SU-DHL-6 (cell line): Measurements from ENCODE around the gene FRA10AC1.
A peak's percentile ranks its signal among the peaks of the same experiment; 100 is the strongest.

Source experiments
- H2AFZ ChIP-seq: fragments of 200-600 bp; sonication (generic); 2 replicates; pipeline ENCODE4 v1.6.1; 2014; ENCODE audit warnings: low read depth, mild to moderate bottlenecking, moderate library complexity, mixed read lengths, antibody characterized with exemption, low read length; ENCODE audit not compliant: severe bottlenecking
- H3F3A ChIP-seq: fragments of 200-600 bp; shearing (Covaris generic); 2 replicates; pipeline ENCODE4 v1.6.0; 2016; ENCODE audit warnings: antibody characterized with exemption, mild to moderate bottlenecking; ENCODE audit not compliant: insufficient read depth
- H3K27ac ChIP-seq: fragments of 200-600 bp; sonication (generic); 2 replicates; pipeline ENCODE4 v1.5.1; 2016; ENCODE audit warnings: low read depth, mild to moderate bottlenecking, low read length, moderate library complexity, mixed read lengths
- H3K27me3 ChIP-seq: fragments of 200-600 bp; sonication (generic), shearing (Covaris generic); 2 replicates; pipeline ENCODE4 v1.6.0; 2014; ENCODE audit warnings: mild to moderate bottlenecking, low read length
- H3K36me3 ChIP-seq: fragments of 200-600 bp; sonication (generic); 2 replicates; pipeline ENCODE4 v1.6.1; 2014; ENCODE audit warnings: mild to moderate bottlenecking, low read length, mixed read lengths
- H3K4me2 ChIP-seq: fragments of 300-600, 200-600 bp; shearing (Covaris generic), sonication (generic); 2 replicates; pipeline ENCODE4 v1.6.0; 2014; ENCODE audit warnings: low read length, low read depth, mild to moderate bottlenecking; ENCODE audit not compliant: poor library complexity, severe bottlenecking
- H3K4me3 ChIP-seq: fragments of 200-600 bp; sonication (generic); 2 replicates; pipeline ENCODE4 v1.5.1; 2014; ENCODE audit warnings: antibody characterized with exemption, low read length, mild to moderate bottlenecking, mixed read lengths; ENCODE audit not compliant: insufficient read depth, poor library complexity, severe bottlenecking
- H3K79me2 ChIP-seq: fragments of 200-600 bp; sonication (generic); 2 replicates; pipeline ENCODE4 v1.6.1; 2014; ENCODE audit warnings: mild to moderate bottlenecking, low read length, moderate library complexity; ENCODE audit not compliant: insufficient read depth
- H3K9ac ChIP-seq: fragments of 200-600 bp; sonication (generic); 2 replicates; pipeline ENCODE4 v1.7.0; 2014; ENCODE audit warnings: mild to moderate bottlenecking, low read length
- H3K9me2 ChIP-seq: fragments of 200-600 bp; sonication (generic); replicated peaks from 2 replicates; pipeline ENCODE4 v1.6.1; 2014; ENCODE audit warnings: low read length; ENCODE audit not compliant: insufficient read depth
- H3K9me3 ChIP-seq: fragments of 200-600 bp; sonication (generic); 2 replicates; pipeline ENCODE4 v1.6.1; 2014; ENCODE audit warnings: low read length, mixed read lengths; ENCODE audit not compliant: insufficient read depth
- H4K20me1 ChIP-seq: fragments of 200-600 bp; sonication (generic); 2 replicates; pipeline ENCODE4 v1.6.1; 2014; ENCODE audit warnings: low read depth, mild to moderate bottlenecking, antibody characterized with exemption, low read length, moderate library complexity, mixed read lengths
- EZH2phosphoT487 ChIP-seq: fragments of 200-600 bp; sonication (generic), shearing (Covaris generic); conservative IDR thresholded peaks from 2 replicates; pipeline ENCODE4 v1.6.1; 2018; ENCODE audit warnings: mild to moderate bottlenecking, antibody characterized with exemption, low read length, moderate library complexity, mixed read lengths
- TF ChIP-seq, protein P1 (sequence below): fragments of 200-600 bp; sonication (generic); IDR thresholded peaks from one replicate; pipeline ENCODE4 v1.5.1; 2017; ENCODE audit warnings: antibody characterized with exemption, mild to moderate bottlenecking, low read length, moderate library complexity; ENCODE audit not compliant: insufficient read depth, poor library complexity, severe bottlenecking

FRA10AC1 gene

DNA sequence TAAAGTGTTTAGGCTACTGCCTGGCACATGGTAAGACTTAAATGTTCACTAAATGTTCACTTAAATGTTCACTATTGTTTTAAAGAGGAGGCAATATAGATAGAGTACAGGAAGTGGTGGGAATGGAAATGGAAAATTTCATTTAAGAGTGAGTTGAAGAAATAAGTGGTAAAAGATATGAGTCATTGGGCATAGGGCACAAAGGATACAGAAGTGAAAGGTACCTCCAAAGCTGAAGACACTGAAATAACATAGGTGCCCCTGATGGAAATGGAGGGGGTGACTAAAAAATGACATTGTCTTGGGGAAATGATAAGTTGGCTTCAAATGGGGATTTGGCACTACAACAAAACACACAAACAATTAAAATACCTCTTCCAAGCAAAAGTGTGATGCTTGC lies 5.2 kb upstream of the FRA10AC1 start:
- Histone ChIP-seq H3K27me3 (no peaks in the 10 kb centered on the region), H3K9ac (no peak overlapping the region), H3K79me2 (no peaks in the 10 kb centered on the region), H3K27ac (no peak overlapping the region), H3K36me3 (no peaks in the 10 kb centered on the region), H4K20me1 (no peaks in the 10 kb centered on the region), H3K4me3 (no peak overlapping the region), H3K9me3 (no peaks in the 10 kb centered on the region), H3K9me2 (no peaks in the 10 kb centered on the region), H3K4me2 (no peak overlapping the region), H3F3A (no peaks in the 10 kb centered on the region), H2AFZ (no peak overlapping the region)
- TF ChIP-seq, protein P1, sequence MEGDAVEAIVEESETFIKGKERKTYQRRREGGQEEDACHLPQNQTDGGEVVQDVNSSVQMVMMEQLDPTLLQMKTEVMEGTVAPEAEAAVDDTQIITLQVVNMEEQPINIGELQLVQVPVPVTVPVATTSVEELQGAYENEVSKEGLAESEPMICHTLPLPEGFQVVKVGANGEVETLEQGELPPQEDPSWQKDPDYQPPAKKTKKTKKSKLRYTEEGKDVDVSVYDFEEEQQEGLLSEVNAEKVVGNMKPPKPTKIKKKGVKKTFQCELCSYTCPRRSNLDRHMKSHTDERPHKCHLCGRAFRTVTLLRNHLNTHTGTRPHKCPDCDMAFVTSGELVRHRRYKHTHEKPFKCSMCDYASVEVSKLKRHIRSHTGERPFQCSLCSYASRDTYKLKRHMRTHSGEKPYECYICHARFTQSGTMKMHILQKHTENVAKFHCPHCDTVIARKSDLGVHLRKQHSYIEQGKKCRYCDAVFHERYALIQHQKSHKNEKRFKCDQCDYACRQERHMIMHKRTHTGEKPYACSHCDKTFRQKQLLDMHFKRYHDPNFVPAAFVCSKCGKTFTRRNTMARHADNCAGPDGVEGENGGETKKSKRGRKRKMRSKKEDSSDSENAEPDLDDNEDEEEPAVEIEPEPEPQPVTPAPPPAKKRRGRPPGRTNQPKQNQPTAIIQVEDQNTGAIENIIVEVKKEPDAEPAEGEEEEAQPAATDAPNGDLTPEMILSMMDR = no peak
- TF ChIP-seq EZH2phosphoT487 = no peak

DNA sequence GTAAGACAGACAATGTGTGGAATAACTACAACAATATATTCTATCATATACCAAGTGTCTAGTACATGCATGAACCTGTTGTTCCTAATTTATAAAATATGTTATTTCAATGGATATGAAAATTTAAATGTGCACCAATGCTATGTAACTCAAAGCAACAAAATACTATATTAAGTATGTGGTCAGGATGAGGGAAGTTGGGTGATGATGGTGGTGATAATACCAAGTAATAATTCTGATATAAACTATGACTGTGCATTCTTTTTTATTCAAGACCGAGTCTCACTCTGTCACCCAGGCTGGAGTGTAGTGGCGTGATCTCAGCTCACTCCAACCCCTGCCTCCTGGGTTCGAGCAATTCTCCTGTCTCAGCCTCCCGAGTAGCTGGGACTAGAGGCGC lies 2.1 kb upstream of the FRA10AC1 start:
- TF ChIP-seq, protein P1 = no peak
- Histone ChIP-seq H3K9me3 (no peaks in the 10 kb centered on the region), H3K27me3 (no peaks in the 10 kb centered on the region), H3K9ac (no peak overlapping the region), H2AFZ (peak overlapping the region; percentile 99), H3K9me2 (no peaks in the 10 kb centered on the region), H3K4me2 (no peak overlapping the region), H3F3A (peaks cover 9% of the 10 kb centered on the region; the same call in 1 of the 2 replicates), H3K36me3 (peaks cover 5% of the 10 kb centered on the region; the same call in 1 of the 2 replicates), H3K4me3 (no peak overlapping the region), H4K20me1 (no peaks in the 10 kb centered on the region), H3K27ac (no peak overlapping the region), H3K79me2 (peaks cover 5% of the 10 kb centered on the region; the same call in 1 of the 2 replicates)

DNA sequence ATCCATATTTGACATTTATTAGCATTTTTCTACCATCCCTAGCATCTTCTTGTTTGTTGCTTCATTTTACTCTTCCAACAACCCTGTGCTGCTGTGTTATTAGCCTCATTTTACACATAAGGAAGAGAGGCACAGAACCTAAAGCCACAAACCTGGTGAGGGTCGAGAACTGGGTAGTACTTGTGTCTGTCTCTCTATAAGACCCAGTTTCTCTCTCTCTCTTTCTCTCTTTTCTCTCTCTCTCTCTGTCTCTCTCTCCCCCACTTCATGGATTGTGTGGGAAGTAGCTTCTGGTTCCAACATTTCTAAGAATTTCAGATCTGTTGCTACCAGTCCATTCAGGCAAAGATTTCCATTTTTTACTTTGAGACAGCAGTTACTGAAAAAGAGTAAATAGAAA lies 1.4 kb upstream of the FRA10AC1 start:
- Histone ChIP-seq H3K9me2 (no peaks in the 10 kb centered on the region), H3K27ac (no peak overlapping the region), H3K4me3 (no peak overlapping the region), H3K9me3 (no peaks in the 10 kb centered on the region), H2AFZ (peak overlapping the region; percentile 99), H3K27me3 (no peaks in the 10 kb centered on the region), H3K4me2 (peak overlapping the region; percentile 94), H4K20me1 (no peaks in the 10 kb centered on the region), H3K36me3 (peaks cover 11% of the 10 kb centered on the region; the same call in 1 of the 2 replicates), H3F3A (peaks cover 9% of the 10 kb centered on the region; the same call in 1 of the 2 replicates), H3K79me2 (peaks cover 5% of the 10 kb centered on the region; the same call in 1 of the 2 replicates), H3K9ac (no peak overlapping the region)
- no peak for TF ChIP-seq EZH2phosphoT487
- TF ChIP-seq, protein P1 = no peak

DNA sequence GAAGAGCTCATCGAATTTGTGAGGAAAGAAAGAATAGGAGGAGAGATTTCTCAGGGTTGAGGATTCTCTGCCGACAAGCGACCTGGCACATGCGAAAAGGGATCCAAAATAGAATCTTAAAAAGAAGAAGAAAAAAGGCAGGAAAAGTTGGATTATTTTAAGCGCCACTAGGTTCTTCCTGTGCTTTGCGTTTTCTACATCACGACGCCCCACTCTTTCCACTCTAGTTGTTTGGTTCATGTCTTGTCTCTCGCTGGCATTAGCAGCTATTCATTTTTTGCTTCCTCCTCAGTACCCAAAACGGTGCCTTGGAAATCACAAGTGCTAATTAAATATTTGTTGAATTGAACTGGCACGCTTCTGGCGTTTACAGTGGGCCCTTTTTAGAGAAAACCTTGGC lies 674 bp upstream of the FRA10AC1 start:
- Histone ChIP-seq H3K9me2 (no peaks in the 10 kb centered on the region), H3K4me2 (peak overlapping the region; percentile 94), H3K4me3 (peak overlapping the region; percentile 87), H3K27ac (peak overlapping the region; percentile 43), H3K36me3 (peaks cover 17% of the 10 kb centered on the region; the same call in 1 of the 2 replicates), H4K20me1 (no peaks in the 10 kb centered on the region), H3F3A (peaks cover 9% of the 10 kb centered on the region; the same call in 1 of the 2 replicates), H3K27me3 (no peaks in the 10 kb centered on the region), H2AFZ (peak overlapping the region; percentile 99), H3K79me2 (peaks cover 5% of the 10 kb centered on the region; the same call in 1 of the 2 replicates), H3K9ac (peak overlapping the region; percentile 71), H3K9me3 (no peaks in the 10 kb centered on the region)
- TF ChIP-seq, protein P1 = no peak
- TF ChIP-seq EZH2phosphoT487 = no peak
